ENCODE data around the gene BTF3.
A peak's percentile ranks its signal among the peaks of the same experiment; 100 is the strongest.

Gene BTF3

DNA sequence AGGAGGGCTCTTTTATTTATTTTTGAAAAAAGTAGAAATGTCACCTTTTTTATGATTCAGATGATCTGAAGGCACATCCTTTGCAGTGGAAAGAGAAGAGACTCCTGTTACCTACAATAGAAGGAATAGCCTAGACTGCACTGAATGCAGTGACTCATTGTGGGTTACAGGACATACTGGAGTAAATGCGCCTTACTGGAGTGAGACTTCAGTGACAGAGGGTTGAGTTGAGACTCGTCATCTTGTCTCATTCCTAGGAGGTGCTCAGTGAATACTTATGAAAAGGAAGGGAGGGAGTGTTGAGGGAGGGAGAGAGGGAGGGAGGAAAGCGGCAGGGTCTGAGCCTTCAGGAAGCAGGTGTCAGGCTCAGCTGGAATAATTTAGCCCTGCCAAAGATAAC lies 42.0 kb downstream of the BTF3 start:
- no peak overlapping the region for H3K27ac ChIP-seq (replicated peaks; ENCODE audit: low read length)
- no peak overlapping the region for H2AK5ac ChIP-seq (ENCODE audit: low read depth, low read length)
- H3K4me2 ChIP-seq (ENCODE audit: insufficient read depth, low read length, poor library complexity, severe bottlenecking), result no peak overlapping the region
- H4K91ac ChIP-seq (ENCODE audit: low read depth, low read length, poor library complexity), result no peak overlapping the region
- no peak overlapping the region for H3K9ac ChIP-seq (ENCODE audit: low read depth, low read length, poor library complexity)
- no peaks in the 10 kb centered on the region for H3K36me3 ChIP-seq (replicated peaks in 1 of 2; ENCODE audit: control insufficient read depth in 2 of 2, insufficient read depth in 2 of 2, low read length in 2 of 2)
- H3K18ac ChIP-seq (ENCODE audit: low read length), result no peak overlapping the region
- H3K4me1 ChIP-seq (ENCODE audit: control insufficient read depth in 2 of 2, insufficient read depth in 1 of 2, low read depth in 1 of 2, low read length in 2 of 2), result peaks cover 0 to 9% of the 10 kb centered on the region in 2 donors
- H3K4ac ChIP-seq (ENCODE audit: low read length), result no peak overlapping the region
- no peak overlapping the region for H2BK5ac ChIP-seq (ENCODE audit: low read length)
- H3K27me3 ChIP-seq (ENCODE audit: control insufficient read depth in 3 of 3, insufficient read depth in 3 of 3, low read depth in 1 of 3, low read length in 3 of 3), result peaks cover 0 to 1% (median under 1%) of the 10 kb centered on the region in 3 experiments
- no peak overlapping the region for H3K23ac ChIP-seq (ENCODE audit: low read depth, low read length, poor library complexity)
- no peaks in the 10 kb centered on the region for H3K9me3 ChIP-seq (replicated peaks in 1 of 2; ENCODE audit: control insufficient read depth in 2 of 2, insufficient read depth in 1 of 2, low read depth in 1 of 2, low read length in 2 of 2)
- H2AFZ ChIP-seq (ENCODE audit: low read length), result peak overlapping the region; percentile 87
- no peak for DNase-seq (ENCODE audit: low spot score)
- no peak overlapping the region for H3K4me3 ChIP-seq (ENCODE audit: low read length in 2 of 2)
- no peak overlapping the region for H2BK12ac ChIP-seq (ENCODE audit: low read length)
- H2BK15ac ChIP-seq (ENCODE audit: low read length), result no peak overlapping the region
- H3K79me1 ChIP-seq (ENCODE audit: low read depth, low read length), result no peaks in the 10 kb centered on the region
- H3K14ac ChIP-seq (ENCODE audit: low read length), result no peak overlapping the region
- H4K8ac ChIP-seq (ENCODE audit: low read depth, low read length), result no peak overlapping the region
- no CpG with 5 or more reads among the region's 3 CpGs for WGBS, 2 donors (ENCODE audit: extremely low coverage in 2 of 2, insufficient read length in 2 of 2, insufficient replicate concordance in 1 of 2)
- no peak overlapping the region for H2BK120ac ChIP-seq (ENCODE audit: low read depth, low read length)

DNA sequence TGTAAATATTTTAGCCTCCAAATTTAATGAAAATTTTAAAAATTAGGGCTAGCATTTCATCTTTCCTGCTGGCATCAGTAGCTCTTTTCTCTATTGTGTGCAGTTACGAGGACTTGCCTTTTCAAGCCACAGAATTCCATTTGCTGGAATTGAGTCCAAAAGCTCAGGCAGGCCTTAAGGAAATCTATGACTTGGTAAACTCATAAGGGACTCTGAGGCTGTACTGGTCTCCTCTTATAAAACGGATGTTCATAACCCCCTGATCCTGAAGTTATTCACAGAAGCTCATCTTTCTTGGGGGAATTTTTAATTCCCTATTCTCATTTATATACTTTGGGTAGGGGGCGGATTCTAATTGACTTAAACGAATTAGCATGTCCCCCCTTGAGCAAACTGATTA lies 43.8 kb downstream of the BTF3 start:
- Histone ChIP-seq H3K27me3 (ENCODE audit: control insufficient read depth in 3 of 3, insufficient read depth in 3 of 3, low read depth in 1 of 3, low read length in 3 of 3) (peaks cover 0 to 1% (median 0%) of the 10 kb centered on the region in 3 experiments), H2AK5ac (ENCODE audit: low read depth, low read length) (no peak overlapping the region), H3K27ac (replicated peaks; ENCODE audit: low read length) (no peak overlapping the region), H2BK12ac (ENCODE audit: low read length) (no peak overlapping the region), H3K9ac (ENCODE audit: low read depth, low read length, poor library complexity) (no peak overlapping the region), H3K4me2 (ENCODE audit: insufficient read depth, low read length, poor library complexity, severe bottlenecking) (no peak overlapping the region), H3K14ac (ENCODE audit: low read length) (no peak overlapping the region), H3K18ac (ENCODE audit: low read length) (no peak overlapping the region), H2BK15ac (ENCODE audit: low read length) (no peak overlapping the region), H2BK120ac (ENCODE audit: low read depth, low read length) (no peak overlapping the region), H3K23ac (ENCODE audit: low read depth, low read length, poor library complexity) (no peak overlapping the region), H2BK5ac (ENCODE audit: low read length) (no peak overlapping the region), H3K79me1 (ENCODE audit: low read depth, low read length) (no peaks in the 10 kb centered on the region), H3K4me3 (ENCODE audit: low read length in 2 of 2) (no peak overlapping the region), H3K4me1 (ENCODE audit: control insufficient read depth in 2 of 2, insufficient read depth in 1 of 2, low read depth in 1 of 2, low read length in 2 of 2) (peaks cover 0 to 9% of the 10 kb centered on the region in 2 donors), H3K9me3 (replicated peaks in 1 of 2; ENCODE audit: control insufficient read depth in 2 of 2, insufficient read depth in 1 of 2, low read depth in 1 of 2, low read length in 2 of 2) (no peaks in the 10 kb centered on the region), H4K91ac (ENCODE audit: low read depth, low read length, poor library complexity) (no peak overlapping the region), H2AFZ (ENCODE audit: low read length) (peak overlapping the region; percentile 87), H4K8ac (ENCODE audit: low read depth, low read length) (no peak overlapping the region), H3K36me3 (replicated peaks in 1 of 2; ENCODE audit: control insufficient read depth in 2 of 2, insufficient read depth in 2 of 2, low read length in 2 of 2) (no peaks in the 10 kb centered on the region), H3K4ac (ENCODE audit: low read length) (no peak overlapping the region)
- DNase-seq (ENCODE audit: low spot score), result no peak
- no CpG with 5 or more reads among the region's 4 CpGs for WGBS, 2 donors (ENCODE audit: extremely low coverage in 2 of 2, insufficient read length in 2 of 2, insufficient replicate concordance in 1 of 2)

DNA sequence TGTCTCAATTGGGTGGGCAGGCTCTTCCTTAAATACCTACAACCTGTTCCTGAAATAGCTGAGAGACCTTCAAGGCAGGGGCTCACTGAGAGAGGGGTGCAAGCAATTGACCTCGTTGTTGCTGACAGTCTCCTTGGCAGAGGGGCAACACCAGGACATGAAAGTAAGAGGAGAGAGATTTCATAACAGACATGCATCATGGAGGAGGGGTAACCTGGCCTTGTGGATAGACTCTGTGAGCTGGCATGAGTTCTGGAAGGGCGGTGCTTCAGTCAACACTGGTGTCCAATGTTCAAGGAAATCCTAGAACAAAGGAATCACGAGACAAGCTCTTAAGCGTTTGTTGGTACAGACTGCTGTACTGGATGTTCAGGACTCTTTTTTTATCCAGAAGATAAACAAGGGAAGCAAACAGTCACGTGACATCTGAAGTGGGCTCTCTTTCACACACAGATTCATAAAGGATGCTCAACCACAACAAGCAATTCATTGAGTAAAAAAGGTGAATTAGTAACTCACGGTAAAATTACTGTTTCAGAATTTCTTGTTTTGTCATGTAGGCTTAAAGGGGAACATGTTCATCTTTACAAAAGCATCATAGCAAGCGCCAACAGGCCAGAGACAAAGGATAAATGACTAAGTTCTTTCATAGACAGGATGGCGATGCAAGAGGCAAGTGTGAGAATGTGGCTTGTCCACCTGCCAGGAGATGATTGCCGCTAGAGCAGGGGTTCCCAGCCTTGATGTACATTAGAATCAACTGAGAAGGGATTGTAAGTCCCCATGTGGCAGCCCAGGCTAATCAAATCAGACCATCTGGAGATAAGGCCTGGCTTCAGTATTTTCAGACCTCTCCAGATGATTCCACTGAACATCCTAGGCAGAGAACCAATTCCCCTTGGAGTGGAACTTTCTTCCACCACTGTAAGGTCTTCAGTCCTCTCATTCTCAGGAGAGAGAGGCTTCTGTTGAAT lies 46.5 kb downstream of the BTF3 start:
- Histone ChIP-seq H4K91ac (ENCODE audit: low read depth, low read length, poor library complexity) (no peak overlapping the region), H3K9ac (ENCODE audit: low read depth, low read length, poor library complexity) (no peak overlapping the region), H3K9me3 (replicated peaks in 1 of 2; ENCODE audit: control insufficient read depth in 2 of 2, insufficient read depth in 1 of 2, low read depth in 1 of 2, low read length in 2 of 2) (no peaks in the 10 kb centered on the region), H2AFZ (ENCODE audit: low read length) (peak overlapping the region; percentile 54), H3K27ac (replicated peaks; ENCODE audit: low read length) (no peak overlapping the region), H2BK12ac (ENCODE audit: low read length) (no peak overlapping the region), H3K27me3 (ENCODE audit: control insufficient read depth in 3 of 3, insufficient read depth in 3 of 3, low read depth in 1 of 3, low read length in 3 of 3) (peaks cover 0 to 1% (median 0%) of the 10 kb centered on the region in 3 experiments), H3K4ac (ENCODE audit: low read length) (no peak overlapping the region), H4K8ac (ENCODE audit: low read depth, low read length) (no peak overlapping the region), H2AK5ac (ENCODE audit: low read depth, low read length) (no peak overlapping the region), H3K23ac (ENCODE audit: low read depth, low read length, poor library complexity) (no peak overlapping the region), H3K4me2 (ENCODE audit: insufficient read depth, low read length, poor library complexity, severe bottlenecking) (no peak overlapping the region), H3K18ac (ENCODE audit: low read length) (no peak overlapping the region), H3K14ac (ENCODE audit: low read length) (no peak overlapping the region), H3K4me1 (ENCODE audit: control insufficient read depth in 2 of 2, insufficient read depth in 1 of 2, low read depth in 1 of 2, low read length in 2 of 2) (peaks cover 0 to 9% of the 10 kb centered on the region in 2 donors), H3K4me3 (ENCODE audit: low read length in 2 of 2) (no peak overlapping the region), H2BK120ac (ENCODE audit: low read depth, low read length) (no peak overlapping the region), H2BK15ac (ENCODE audit: low read length) (no peak overlapping the region), H3K36me3 (replicated peaks in 1 of 2; ENCODE audit: control insufficient read depth in 2 of 2, insufficient read depth in 2 of 2, low read length in 2 of 2) (no peaks in the 10 kb centered on the region), H2BK5ac (ENCODE audit: low read length) (no peak overlapping the region), H3K79me1 (ENCODE audit: low read depth, low read length) (no peaks in the 10 kb centered on the region)
- DNase-seq (ENCODE audit: low spot score), result no peak
- WGBS, 2 donors (ENCODE audit: extremely low coverage in 2 of 2, insufficient read length in 2 of 2, insufficient replicate concordance in 1 of 2), result no CpG with 5 or more reads among the region's 9 CpGs

DNA sequence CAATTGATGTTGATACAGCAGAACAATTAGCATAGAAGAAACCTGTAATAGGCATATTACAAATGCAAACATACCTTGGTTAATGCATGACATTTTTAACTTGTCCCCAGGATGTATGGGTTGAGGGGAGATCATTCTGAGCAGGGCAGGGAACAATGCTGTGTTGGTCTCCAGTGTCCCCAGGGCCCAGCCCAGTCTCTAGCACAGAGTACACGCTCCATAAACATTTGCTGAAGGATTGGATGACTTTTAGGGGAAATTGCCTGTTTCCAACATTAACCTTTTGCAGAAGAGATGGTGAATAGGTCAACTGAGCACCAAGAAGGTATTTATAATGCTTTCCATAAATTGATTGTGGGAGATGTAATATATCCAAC lies 47.1 kb downstream of the BTF3 start:
- no peak overlapping the region for H2BK5ac ChIP-seq (ENCODE audit: low read length)
- H4K8ac ChIP-seq (ENCODE audit: low read depth, low read length), result no peak overlapping the region
- no CpG with 5 or more reads among the region's 1 CpG for WGBS, 2 donors (ENCODE audit: extremely low coverage in 2 of 2, insufficient read length in 2 of 2, insufficient replicate concordance in 1 of 2)
- H3K4me3 ChIP-seq (ENCODE audit: low read length in 2 of 2), result no peak overlapping the region
- H3K4me1 ChIP-seq (ENCODE audit: control insufficient read depth in 2 of 2, insufficient read depth in 1 of 2, low read depth in 1 of 2, low read length in 2 of 2), result peaks cover 0 to 9% of the 10 kb centered on the region in 2 donors
- H3K9me3 ChIP-seq (replicated peaks in 1 of 2; ENCODE audit: control insufficient read depth in 2 of 2, insufficient read depth in 1 of 2, low read depth in 1 of 2, low read length in 2 of 2), result no peaks in the 10 kb centered on the region
- H2AFZ ChIP-seq (ENCODE audit: low read length), result peak overlapping the region; percentile 54
- H3K79me1 ChIP-seq (ENCODE audit: low read depth, low read length), result no peaks in the 10 kb centered on the region
- no peak for DNase-seq (ENCODE audit: low spot score)
- no peak overlapping the region for H4K91ac ChIP-seq (ENCODE audit: low read depth, low read length, poor library complexity)
- H2AK5ac ChIP-seq (ENCODE audit: low read depth, low read length), result no peak overlapping the region
- H3K14ac ChIP-seq (ENCODE audit: low read length), result no peak overlapping the region
- H3K9ac ChIP-seq (ENCODE audit: low read depth, low read length, poor library complexity), result no peak overlapping the region
- no peak overlapping the region for H2BK15ac ChIP-seq (ENCODE audit: low read length)
- H2BK12ac ChIP-seq (ENCODE audit: low read length), result no peak overlapping the region
- no peak overlapping the region for H3K23ac ChIP-seq (ENCODE audit: low read depth, low read length, poor library complexity)
- no peak overlapping the region for H3K4ac ChIP-seq (ENCODE audit: low read length)
- H3K18ac ChIP-seq (ENCODE audit: low read length), result no peak overlapping the region
- no peak overlapping the region for H2BK120ac ChIP-seq (ENCODE audit: low read depth, low read length)
- H3K27me3 ChIP-seq (ENCODE audit: control insufficient read depth in 3 of 3, insufficient read depth in 3 of 3, low read depth in 1 of 3, low read length in 3 of 3), result peaks cover 0 to 1% (median 0%) of the 10 kb centered on the region in 3 experiments
- no peaks in the 10 kb centered on the region for H3K36me3 ChIP-seq (replicated peaks in 1 of 2; ENCODE audit: control insufficient read depth in 2 of 2, insufficient read depth in 2 of 2, low read length in 2 of 2)
- no peak overlapping the region for H3K4me2 ChIP-seq (ENCODE audit: insufficient read depth, low read length, poor library complexity, severe bottlenecking)
- H3K27ac ChIP-seq (replicated peaks; ENCODE audit: low read length), result no peak overlapping the region
